GM12864 (cell line): ENCODE data around the gene WHRN.
A peak's percentile ranks its signal among the peaks of the same experiment; 100 is the strongest.

Experiments used
- DNase-seq: peaks from one replicate; pipeline ENCODE4 v3.0.0-alpha.2; 2011; ENCODE audit warnings: low read depth
- H3K4me3 ChIP-seq: 2 replicates; pipeline ENCODE4 v1.5.1; 2011; ENCODE audit warnings: mild to moderate bottlenecking, low read depth, low read length, control low read depth
- CTCF ChIP-seq: IDR thresholded peaks from 2 replicates; pipeline ENCODE4 v1.5.1; 2011; ENCODE audit warnings: low read depth, mild to moderate bottlenecking, moderate library complexity, low read length, control low read depth, inconsistent platforms; ENCODE audit errors: missing control alignments

The WHRN gene

GRCh38 chr9:114373960-114374730 lies 131.1 kb downstream of the WHRN start:
- no peak overlapping the region for H3K4me3 ChIP-seq
- no peak for DNase-seq
- TF ChIP-seq CTCF, result no peak

- TF ChIP-seq CTCF, result no peak
- no peak overlapping the region; the same call in 1 of the 2 replicates for H3K4me3 ChIP-seq
- peak; percentile 90 for DNase-seq
Observed at GRCh38 chr9:114372921-114373448, 132.3 kb downstream of the WHRN start.

GRCh38 chr9:114371973-114372917 lies 133.0 kb downstream of the WHRN start:
- TF ChIP-seq CTCF, result no peak
- peak overlapping the region; percentile 2; the same call in 1 of the 2 replicates for H3K4me3 ChIP-seq
- no peak for DNase-seq

- no peak overlapping the region for H3K4me3 ChIP-seq
- no peak for TF ChIP-seq CTCF
Observed at GRCh38 chr9:114371343-114371944, 133.8 kb downstream of the WHRN start.

GRCh38 chr9:114370968-114371320 lies 134.3 kb downstream of the WHRN start:
- TF ChIP-seq CTCF, result no peak
- no peak overlapping the region for H3K4me3 ChIP-seq
- DNase-seq, result no peak

More at GRCh38 chr9:114371343-114371944, 133.8 kb downstream of the WHRN start:
- no peak for DNase-seq

- TF ChIP-seq CTCF, result no peak
- DNase-seq, result no peak
- no peak overlapping the region for H3K4me3 ChIP-seq
Observed at GRCh38 chr9:114370251-114370967, 134.9 kb downstream of the WHRN start.
